ENCODE data around the gene CNIH2.

DNA sequence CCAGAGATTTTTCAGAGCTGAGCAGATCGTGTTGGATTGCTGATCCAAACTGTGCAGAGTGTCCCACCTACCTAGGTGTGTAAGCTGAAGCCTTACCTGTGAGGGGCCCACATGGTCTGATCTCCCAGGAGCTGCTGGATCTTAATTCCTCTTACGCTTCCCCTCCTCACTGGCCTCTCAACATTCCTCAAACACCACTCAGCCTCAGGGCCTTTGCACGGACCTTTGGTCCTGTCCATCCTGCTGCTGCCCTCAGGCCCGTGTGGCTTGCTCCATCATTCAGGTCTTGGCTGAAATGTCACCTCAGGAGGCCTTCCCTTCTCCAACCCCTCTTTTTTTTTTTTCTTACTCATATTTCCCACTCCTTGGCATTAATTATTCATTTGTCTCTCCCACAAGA is 30.7 kb upstream of the CNIH2 start:
- TF ChIP-seq TAF1 (IDR thresholded peaks at IDR 0.05; ENCODE audit: low read depth): no peak
- TF ChIP-seq, protein P1, sequence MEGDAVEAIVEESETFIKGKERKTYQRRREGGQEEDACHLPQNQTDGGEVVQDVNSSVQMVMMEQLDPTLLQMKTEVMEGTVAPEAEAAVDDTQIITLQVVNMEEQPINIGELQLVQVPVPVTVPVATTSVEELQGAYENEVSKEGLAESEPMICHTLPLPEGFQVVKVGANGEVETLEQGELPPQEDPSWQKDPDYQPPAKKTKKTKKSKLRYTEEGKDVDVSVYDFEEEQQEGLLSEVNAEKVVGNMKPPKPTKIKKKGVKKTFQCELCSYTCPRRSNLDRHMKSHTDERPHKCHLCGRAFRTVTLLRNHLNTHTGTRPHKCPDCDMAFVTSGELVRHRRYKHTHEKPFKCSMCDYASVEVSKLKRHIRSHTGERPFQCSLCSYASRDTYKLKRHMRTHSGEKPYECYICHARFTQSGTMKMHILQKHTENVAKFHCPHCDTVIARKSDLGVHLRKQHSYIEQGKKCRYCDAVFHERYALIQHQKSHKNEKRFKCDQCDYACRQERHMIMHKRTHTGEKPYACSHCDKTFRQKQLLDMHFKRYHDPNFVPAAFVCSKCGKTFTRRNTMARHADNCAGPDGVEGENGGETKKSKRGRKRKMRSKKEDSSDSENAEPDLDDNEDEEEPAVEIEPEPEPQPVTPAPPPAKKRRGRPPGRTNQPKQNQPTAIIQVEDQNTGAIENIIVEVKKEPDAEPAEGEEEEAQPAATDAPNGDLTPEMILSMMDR (IDR thresholded peaks at IDR 0.05; ENCODE audit: poor library complexity, severe bottlenecking): no peak
- TF ChIP-seq, protein P2, sequence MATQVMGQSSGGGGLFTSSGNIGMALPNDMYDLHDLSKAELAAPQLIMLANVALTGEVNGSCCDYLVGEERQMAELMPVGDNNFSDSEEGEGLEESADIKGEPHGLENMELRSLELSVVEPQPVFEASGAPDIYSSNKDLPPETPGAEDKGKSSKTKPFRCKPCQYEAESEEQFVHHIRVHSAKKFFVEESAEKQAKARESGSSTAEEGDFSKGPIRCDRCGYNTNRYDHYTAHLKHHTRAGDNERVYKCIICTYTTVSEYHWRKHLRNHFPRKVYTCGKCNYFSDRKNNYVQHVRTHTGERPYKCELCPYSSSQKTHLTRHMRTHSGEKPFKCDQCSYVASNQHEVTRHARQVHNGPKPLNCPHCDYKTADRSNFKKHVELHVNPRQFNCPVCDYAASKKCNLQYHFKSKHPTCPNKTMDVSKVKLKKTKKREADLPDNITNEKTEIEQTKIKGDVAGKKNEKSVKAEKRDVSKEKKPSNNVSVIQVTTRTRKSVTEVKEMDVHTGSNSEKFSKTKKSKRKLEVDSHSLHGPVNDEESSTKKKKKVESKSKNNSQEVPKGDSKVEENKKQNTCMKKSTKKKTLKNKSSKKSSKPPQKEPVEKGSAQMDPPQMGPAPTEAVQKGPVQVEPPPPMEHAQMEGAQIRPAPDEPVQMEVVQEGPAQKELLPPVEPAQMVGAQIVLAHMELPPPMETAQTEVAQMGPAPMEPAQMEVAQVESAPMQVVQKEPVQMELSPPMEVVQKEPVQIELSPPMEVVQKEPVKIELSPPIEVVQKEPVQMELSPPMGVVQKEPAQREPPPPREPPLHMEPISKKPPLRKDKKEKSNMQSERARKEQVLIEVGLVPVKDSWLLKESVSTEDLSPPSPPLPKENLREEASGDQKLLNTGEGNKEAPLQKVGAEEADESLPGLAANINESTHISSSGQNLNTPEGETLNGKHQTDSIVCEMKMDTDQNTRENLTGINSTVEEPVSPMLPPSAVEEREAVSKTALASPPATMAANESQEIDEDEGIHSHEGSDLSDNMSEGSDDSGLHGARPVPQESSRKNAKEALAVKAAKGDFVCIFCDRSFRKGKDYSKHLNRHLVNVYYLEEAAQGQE (IDR thresholded peaks at IDR 0.05; ENCODE audit: borderline replicate concordance): no peak
- TF ChIP-seq RAD21 (conservative IDR thresholded peaks at IDR 0.05): no peak
- no peak for TF ChIP-seq POLR2AphosphoS5 (IDR thresholded peaks at IDR 0.05)
- TF ChIP-seq EZH2 (IDR thresholded peaks at IDR 0.05; ENCODE audit: borderline replicate concordance, insufficient read depth, low read length, poor library complexity, severe bottlenecking): no peak

All from neural cell (in vitro differentiated cells).